Measurements from ENCODE around the gene USF1.

DNA sequence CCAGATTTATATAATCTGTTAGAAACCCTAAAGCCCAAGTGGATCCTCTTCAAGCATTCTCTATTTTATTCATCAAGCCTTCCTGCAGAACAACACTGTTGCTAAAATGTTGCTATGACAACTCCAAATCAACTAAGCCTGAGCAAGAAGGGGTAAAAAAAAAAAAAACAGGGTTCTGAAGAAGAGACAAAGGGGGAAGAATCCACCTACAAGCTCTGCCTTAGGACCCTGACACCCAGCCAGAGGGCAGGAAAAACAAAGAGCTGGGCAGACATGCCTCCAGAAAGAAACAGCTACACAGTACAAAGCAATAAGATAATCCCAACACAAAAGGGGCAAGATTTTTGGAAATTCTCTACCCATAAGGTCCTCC, 1.3 kb downstream of the USF1 start:
- TF ChIP-seq, protein P1, sequence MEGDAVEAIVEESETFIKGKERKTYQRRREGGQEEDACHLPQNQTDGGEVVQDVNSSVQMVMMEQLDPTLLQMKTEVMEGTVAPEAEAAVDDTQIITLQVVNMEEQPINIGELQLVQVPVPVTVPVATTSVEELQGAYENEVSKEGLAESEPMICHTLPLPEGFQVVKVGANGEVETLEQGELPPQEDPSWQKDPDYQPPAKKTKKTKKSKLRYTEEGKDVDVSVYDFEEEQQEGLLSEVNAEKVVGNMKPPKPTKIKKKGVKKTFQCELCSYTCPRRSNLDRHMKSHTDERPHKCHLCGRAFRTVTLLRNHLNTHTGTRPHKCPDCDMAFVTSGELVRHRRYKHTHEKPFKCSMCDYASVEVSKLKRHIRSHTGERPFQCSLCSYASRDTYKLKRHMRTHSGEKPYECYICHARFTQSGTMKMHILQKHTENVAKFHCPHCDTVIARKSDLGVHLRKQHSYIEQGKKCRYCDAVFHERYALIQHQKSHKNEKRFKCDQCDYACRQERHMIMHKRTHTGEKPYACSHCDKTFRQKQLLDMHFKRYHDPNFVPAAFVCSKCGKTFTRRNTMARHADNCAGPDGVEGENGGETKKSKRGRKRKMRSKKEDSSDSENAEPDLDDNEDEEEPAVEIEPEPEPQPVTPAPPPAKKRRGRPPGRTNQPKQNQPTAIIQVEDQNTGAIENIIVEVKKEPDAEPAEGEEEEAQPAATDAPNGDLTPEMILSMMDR (IDR thresholded peaks at IDR 0.05; ENCODE audit: insufficient read depth, low read depth, low read length): no peak
- no peak for TF ChIP-seq EZH2 (IDR thresholded peaks at IDR 0.05; ENCODE audit: insufficient read depth, low read length)

Measured in astrocyte (in vitro differentiated cells and primary cell).